ENCODE results near the gene EYS.

- TF ChIP-seq CTCF (IDR thresholded peaks at IDR 0.05) (no peak), POLR2A (IDR thresholded peaks at IDR 0.05) (no peak)
These were observed 856.9 kb downstream of the EYS start for GRCh38 chr6:64850121-64850520.

All from breast epithelium (tissue), 3 donors.